HG02642 (cell line): ENCODE results near the gene PTGES.

ENCODE experiments used
- ATAC-seq: cut with Tn5 transposase; IDR thresholded peaks from one replicate; pipeline ENCODE4 v1.9.1; 2021; ENCODE audit warnings: mild to moderate bottlenecking; ENCODE audit not compliant: unreplicated experiment, poor library complexity

The PTGES gene

DNA sequence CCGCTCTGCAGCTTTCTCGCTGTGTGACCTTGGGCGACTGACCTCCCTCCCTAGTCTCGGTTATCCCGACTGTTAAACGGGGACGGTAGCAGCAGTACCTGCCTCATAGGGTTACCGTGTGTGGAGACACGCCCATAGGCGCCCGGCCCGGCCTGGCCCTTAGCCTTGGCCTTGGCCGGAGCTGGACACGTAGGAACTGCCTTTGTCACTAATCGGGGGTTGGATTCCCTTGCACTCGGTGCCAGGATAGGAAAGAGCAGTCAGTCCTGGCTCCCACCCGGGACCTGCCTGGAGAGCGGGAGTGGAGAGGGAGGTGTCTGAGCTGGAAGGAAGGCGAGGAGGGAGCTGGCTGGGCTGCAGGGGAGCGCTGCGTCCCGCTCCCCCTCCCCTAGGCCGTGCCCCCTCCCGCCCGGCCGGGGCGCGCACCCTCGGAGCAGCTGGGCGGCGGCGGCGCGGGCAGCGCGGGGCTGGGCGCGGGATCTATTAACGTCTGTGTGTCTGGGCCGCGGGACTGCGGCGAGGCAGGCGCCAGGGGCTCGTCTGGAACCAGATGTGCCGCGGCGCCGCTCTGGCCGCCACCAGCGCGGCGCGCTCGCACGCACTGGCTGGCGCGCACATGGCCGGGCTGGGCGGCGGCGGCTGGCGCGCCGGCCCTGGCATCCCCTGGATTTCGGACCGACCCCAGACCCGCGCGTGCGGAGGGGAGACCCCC, 55.7 kb downstream of the PTGES start:
- no peak for ATAC-seq

DNA sequence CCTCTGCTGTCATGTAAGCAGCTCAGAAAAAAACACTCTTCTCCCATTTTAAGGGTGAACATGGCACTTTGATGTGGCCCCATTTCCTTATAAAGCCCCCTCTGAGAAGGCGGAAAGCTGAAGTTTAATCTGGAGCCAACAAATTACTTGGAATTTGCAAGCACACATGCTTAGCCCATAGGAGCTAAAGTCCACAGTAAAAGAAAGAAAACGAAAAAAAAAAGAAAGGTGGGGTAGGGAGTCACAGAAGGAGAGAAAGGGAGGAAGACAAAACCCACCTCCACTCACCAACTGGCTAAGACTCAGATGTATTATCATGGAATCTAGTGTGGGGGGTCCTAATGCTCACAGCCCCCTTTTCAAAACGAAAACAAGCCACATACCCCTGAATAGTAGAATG, 57.0 kb downstream of the PTGES start:
- no peak for ATAC-seq

DNA sequence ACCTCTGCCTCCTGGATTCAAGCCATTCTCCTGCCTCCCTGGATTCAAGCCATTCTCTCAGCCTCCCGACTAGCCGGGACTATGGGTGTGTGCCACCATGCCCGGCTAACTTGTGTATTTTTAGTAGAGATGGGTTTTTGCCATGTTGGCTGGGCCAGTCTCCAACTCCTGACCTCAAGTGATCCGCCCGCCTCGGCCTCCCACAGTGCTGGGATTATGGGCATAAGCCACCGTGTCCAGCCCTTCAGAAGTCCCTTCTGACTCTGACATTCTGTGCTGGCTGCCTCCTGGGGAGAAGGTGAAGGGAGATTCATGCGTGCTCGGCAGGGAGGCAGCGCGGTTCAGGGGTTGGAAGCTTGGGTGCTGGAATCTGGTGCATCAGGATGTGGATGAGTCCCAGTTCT, 58.6 kb downstream of the PTGES start:
- ATAC-seq: no peak

DNA sequence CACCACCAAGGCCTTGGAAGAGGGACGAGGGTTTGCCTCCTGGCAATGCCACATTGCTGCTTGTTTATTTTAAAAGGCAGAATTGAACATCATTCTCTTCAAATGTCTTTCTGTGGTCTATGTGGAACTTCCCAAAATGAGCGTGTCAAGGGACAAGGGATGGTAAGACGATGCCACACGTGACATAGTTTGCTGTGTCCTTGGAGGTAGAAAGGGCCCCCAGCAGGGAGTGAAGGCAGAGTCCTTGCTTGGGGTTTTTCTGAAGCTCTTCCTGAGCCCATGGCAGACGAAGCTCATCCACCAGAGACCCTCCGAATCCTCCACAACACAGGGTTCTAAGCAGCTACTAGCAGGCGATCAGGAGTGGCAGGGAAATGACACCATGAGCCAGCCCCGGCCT, 59.1 kb downstream of the PTGES start:
- no peak for ATAC-seq

DNA sequence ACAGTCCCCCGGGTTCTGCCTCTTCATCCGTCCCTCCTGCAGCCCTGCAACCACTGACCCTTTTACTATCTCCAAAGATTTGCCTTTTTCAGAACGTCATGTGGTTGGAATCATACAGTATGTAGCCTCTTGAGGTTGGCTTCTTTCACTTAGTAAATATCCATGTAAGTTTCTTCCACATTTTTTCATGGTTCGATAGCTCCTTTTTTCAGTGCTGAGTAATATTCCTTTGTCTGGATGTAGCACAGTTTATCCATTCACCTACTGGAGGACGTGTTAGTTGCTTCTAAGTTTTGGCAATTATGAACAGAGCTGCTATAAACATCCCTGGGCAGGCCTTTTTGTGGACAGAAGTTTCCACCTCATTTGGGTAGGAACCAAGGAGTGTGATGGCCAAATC, 60.3 kb downstream of the PTGES start:
- no peak for ATAC-seq
